Measurements from ENCODE around the gene DDX31.
"Not testable (repeated sequence)": the region's sequence is repeated elsewhere in the genome, so short reads cannot be mapped to it uniquely, and the experiment has no call there.

Gene DDX31

DNA sequence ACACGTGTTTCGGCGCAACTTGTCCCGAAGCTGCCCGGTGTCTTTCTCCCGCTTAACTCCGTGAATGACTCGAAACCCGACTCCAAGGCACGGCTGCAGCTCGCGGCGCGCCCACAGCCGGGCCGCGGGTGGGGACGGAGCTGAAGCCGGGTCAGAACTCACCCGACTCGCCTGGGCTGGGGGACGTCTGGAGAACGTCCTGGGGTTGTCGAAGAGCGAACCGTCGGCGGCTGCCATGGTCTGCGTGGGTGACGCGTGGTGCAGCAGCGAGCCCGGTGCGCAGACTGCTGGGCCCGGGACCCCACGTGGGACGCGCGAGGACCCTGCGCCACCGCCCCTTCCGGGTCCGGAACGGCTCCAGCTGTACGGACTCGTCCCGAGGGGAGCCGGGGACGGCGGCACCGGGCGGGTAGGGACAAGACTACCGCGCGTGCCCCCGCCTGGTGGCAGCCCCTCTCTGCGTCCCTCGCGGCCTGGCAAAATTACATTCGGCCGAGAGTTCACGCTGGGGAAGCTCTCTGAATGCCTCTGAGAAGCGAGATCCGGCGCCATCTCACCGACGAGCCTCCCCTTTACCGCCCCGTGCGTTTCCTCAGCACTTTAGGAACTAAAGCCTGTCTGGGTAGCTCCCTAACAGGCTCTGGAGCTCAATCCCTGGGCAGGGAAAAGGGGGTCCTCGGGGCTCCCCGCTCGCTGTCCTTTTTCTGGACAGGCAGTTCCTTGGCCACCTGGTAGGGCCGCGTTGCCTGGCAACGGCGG is at the start of gene DDX31:
TSS of gene DDX31 (minus strand) at position 286 of the 759 bp plus-strand sequence. CDS start at position 237, 49 bp downstream.
- no peak for TF ChIP-seq EZH2phosphoT487 (IDR thresholded peaks at IDR 0.05; ENCODE audit: borderline replicate concordance, low read length)
- peak; percentile 18 for TF ChIP-seq CTCF (IDR thresholded peaks at IDR 0.05; ENCODE audit: low read depth, low read length, poor library complexity, severe bottlenecking)
- Histone ChIP-seq H3K27ac (ENCODE audit: low read depth, low read length) (peak within 1 kb of the TSS; percentile 76), H3K4me2 (ENCODE audit: low read length) (peak within 1 kb of the TSS; percentile 94), H3F3A (ENCODE audit: control insufficient read depth, insufficient read depth) (no peaks in the 10 kb centered on the region; the same call in 1 of the 2 replicates), H3K4me3 (ENCODE audit: low read length) (peak within 1 kb of the TSS; percentile 99), H3K4me1 (ENCODE audit: control insufficient read depth, low read length) (peaks cover 46% of the 10 kb centered on the region), H4K20me1 (ENCODE audit: control insufficient read depth, insufficient read depth, low read depth, low read length) (peaks cover 28% of the 10 kb centered on the region), H3K79me2 (ENCODE audit: control insufficient read depth, low read length) (peaks cover 99% of the 10 kb centered on the region), H3K36me3 (ENCODE audit: control insufficient read depth, low read length) (peaks cover 59% of the 10 kb centered on the region), H3K9me3 (ENCODE audit: control insufficient read depth, insufficient read depth, low read length) (no peaks in the 10 kb centered on the region), H3K27me3 (ENCODE audit: control insufficient read depth, low read length) (no peaks in the 10 kb centered on the region), H3K9me2 (replicated peaks; ENCODE audit: control insufficient read depth, low read length) (no peaks in the 10 kb centered on the region)

DNA sequence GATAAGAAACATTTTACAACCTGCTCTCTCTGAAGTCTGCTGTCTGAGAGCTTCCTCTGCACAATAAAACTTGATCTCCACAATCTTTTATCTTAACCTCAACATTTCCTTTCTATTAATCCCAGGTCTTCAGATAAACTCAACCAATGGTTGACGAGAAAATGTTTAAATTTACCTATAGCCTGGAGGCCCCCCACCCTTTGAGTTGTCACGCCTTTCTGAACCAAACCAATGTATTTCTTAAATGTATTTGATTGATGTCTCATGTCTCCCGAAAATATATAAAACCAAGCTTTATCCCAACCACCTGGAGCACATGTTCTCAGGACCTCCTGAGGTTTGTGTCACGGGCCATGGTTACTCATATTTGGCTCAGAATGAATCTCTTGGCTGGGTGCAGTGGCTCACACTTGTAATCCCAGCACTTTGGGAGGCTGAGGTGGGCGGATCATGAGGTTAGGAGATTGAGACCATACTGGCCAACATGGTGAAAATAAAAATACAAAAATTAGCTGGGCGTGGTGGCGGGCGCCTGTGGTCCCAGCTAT is 48.7 kb upstream of the DDX31 start:
- not testable (repeated sequence) for H3F3A ChIP-seq (ENCODE audit: control insufficient read depth, insufficient read depth)

DNA sequence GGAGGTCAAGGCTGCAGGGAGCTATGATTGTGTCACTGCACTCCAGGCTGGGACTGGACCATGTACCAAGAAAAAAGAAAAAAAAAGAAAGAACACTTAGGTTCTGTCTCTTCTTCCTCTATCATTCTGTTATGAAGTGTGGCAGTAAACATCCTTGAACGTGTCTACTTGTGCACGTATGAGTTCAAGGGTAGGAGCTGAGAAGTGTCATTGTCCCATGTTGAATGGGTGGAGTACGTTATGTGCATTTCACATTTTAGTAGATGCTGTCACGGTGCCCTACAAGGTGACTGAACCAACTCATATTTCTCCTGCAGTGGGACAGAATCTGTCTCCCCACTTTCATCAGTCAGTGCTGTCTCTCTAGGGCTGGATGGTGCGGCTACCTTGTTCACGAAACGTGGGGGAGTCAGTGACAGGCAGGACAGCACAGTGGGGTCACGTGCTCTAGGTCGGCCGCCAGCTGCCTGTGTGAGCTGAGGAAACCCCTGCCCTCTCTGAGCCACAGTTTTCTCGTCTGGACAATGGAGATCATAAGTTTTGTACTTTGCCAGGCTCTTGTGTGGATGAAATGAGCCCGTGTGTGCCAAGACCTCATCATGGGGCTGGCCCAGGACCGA is 47.7 kb upstream of the DDX31 start:
- Histone ChIP-seq H3K79me2 (ENCODE audit: control insufficient read depth, low read length) (no peaks in the 10 kb centered on the region), H3K4me2 (ENCODE audit: low read length) (no peak overlapping the region), H3K9me3 (ENCODE audit: control insufficient read depth, insufficient read depth, low read length) (no peaks in the 10 kb centered on the region), H3K4me1 (ENCODE audit: control insufficient read depth, low read length) (no peaks in the 10 kb centered on the region), H3K36me3 (ENCODE audit: control insufficient read depth, low read length) (no peaks in the 10 kb centered on the region), H3K4me3 (ENCODE audit: low read length) (no peak overlapping the region), H4K20me1 (ENCODE audit: control insufficient read depth, insufficient read depth, low read depth, low read length) (no peaks in the 10 kb centered on the region), H3K27ac (ENCODE audit: low read depth, low read length) (no peak overlapping the region), H3K9me2 (replicated peaks; ENCODE audit: control insufficient read depth, low read length) (no peaks in the 10 kb centered on the region), H3K27me3 (ENCODE audit: control insufficient read depth, low read length) (peaks cover 2% of the 10 kb centered on the region; the same call in 1 of the 2 replicates), H3F3A (ENCODE audit: control insufficient read depth, insufficient read depth) (no peaks in the 10 kb centered on the region)
- TF ChIP-seq EZH2phosphoT487 (IDR thresholded peaks at IDR 0.05; ENCODE audit: borderline replicate concordance, low read length) (no peak), CTCF (IDR thresholded peaks at IDR 0.05; ENCODE audit: low read depth, low read length, poor library complexity, severe bottlenecking) (no peak)

More for the DNA sequence above, 48.7 kb upstream of the DDX31 start:
- H3K79me2 ChIP-seq (ENCODE audit: control insufficient read depth, low read length); H3K27me3 ChIP-seq (ENCODE audit: control insufficient read depth, low read length); H3K9me2 ChIP-seq (replicated peaks; ENCODE audit: control insufficient read depth, low read length); H3K4me1 ChIP-seq (ENCODE audit: control insufficient read depth, low read length); H4K20me1 ChIP-seq (ENCODE audit: control insufficient read depth, insufficient read depth, low read depth, low read length); H3K36me3 ChIP-seq (ENCODE audit: control insufficient read depth, low read length); H3K4me3 ChIP-seq (ENCODE audit: low read length); H3K27ac ChIP-seq (ENCODE audit: low read depth, low read length); H3K4me2 ChIP-seq (ENCODE audit: low read length); H3K9me3 ChIP-seq (ENCODE audit: control insufficient read depth, insufficient read depth, low read length): not testable (repeated sequence)

DNA sequence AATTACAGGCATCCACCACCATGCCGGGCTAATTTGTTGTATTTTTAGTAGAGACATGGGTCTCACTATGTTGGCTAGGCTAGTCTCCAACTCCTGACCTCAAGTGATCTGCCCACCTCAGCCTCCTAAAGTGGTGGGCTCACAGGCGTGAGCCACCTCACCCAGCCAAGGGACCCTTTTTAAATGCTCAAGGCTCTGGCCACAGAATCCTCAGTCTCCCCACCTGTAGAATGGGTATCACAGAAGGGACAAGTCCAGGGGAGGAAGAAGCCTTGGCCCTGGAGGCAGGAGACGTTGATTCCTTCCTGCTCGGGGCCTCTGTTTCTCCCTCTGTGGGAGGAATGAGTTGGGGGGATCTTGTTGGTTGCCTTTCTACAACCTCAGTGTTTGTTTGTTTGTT is 46.2 kb upstream of the DDX31 start:
- peaks cover 2% of the 10 kb centered on the region; the same call in 1 of the 2 replicates for H3K27me3 ChIP-seq (ENCODE audit: control insufficient read depth, low read length)
- no peak for TF ChIP-seq EZH2phosphoT487 (IDR thresholded peaks at IDR 0.05; ENCODE audit: borderline replicate concordance, low read length)
- no peak for TF ChIP-seq CTCF (IDR thresholded peaks at IDR 0.05; ENCODE audit: low read depth, low read length, poor library complexity, severe bottlenecking)
- H4K20me1 ChIP-seq (ENCODE audit: control insufficient read depth, insufficient read depth, low read depth, low read length), result no peaks in the 10 kb centered on the region
- H3K4me3 ChIP-seq (ENCODE audit: low read length), result no peak overlapping the region
- no peaks in the 10 kb centered on the region for H3K36me3 ChIP-seq (ENCODE audit: control insufficient read depth, low read length)
- no peaks in the 10 kb centered on the region for H3K9me2 ChIP-seq (replicated peaks; ENCODE audit: control insufficient read depth, low read length)
- no peaks in the 10 kb centered on the region for H3K4me1 ChIP-seq (ENCODE audit: control insufficient read depth, low read length)
- no peak overlapping the region for H3K27ac ChIP-seq (ENCODE audit: low read depth, low read length)
- H3K9me3 ChIP-seq (ENCODE audit: control insufficient read depth, insufficient read depth, low read length), result no peaks in the 10 kb centered on the region
- H3K79me2 ChIP-seq (ENCODE audit: control insufficient read depth, low read length), result no peaks in the 10 kb centered on the region
- H3K4me2 ChIP-seq (ENCODE audit: low read length), result no peak overlapping the region
- no peaks in the 10 kb centered on the region for H3F3A ChIP-seq (ENCODE audit: control insufficient read depth, insufficient read depth)

Data from DOHH2 (cell line).